Natural killer cell (primary cell): ENCODE measurements around the gene APLNR. TPM values are rescaled to one million over a fixed set of nuclear protein-coding genes. Genes with fewer than 3 reads are reported as not detected.
"Not testable (repeated sequence)": the region's sequence is repeated elsewhere in the genome, so short reads cannot be mapped to it uniquely, and the experiment has no call there.

Source experiments
- ATAC-seq, 3 donors: fragments of 150-1000 bp in 2 of 3; fragments of 200-7000 bp in 1 of 3; cut with Tn5 transposase; 1 replicate in 1 of 3; 2 replicates in 2 of 3; pipeline ENCODE4 v1.10.0; 2021; ENCODE audit warnings: mild to moderate bottlenecking in 2 of 3, moderate library complexity in 2 of 3
- DNase-seq, 2 donors: peaks; one replicate each; pipeline versions ENCODE4 v3.0.0 to v3.0.0-alpha.2; 2013 to 2021; ENCODE audit warnings: mixed read lengths in 1 of 2
- H3K27ac ChIP-seq: one replicate; pipeline ENCODE4 v1.5.1; 2013; ENCODE audit warnings: mild to moderate bottlenecking, low read length
- H3K27me3 ChIP-seq: one replicate; pipeline ENCODE4 v1.6.1; 2013; ENCODE audit warnings: low read length; ENCODE audit not compliant: control insufficient read depth, insufficient read depth
- H3K36me3 ChIP-seq: one replicate; pipeline ENCODE4 v1.6.1; 2013; ENCODE audit warnings: low read length; ENCODE audit not compliant: control insufficient read depth, insufficient read depth
- H3K4me1 ChIP-seq: one replicate; pipeline ENCODE4 v1.6.1; 2013; ENCODE audit warnings: low read length; ENCODE audit not compliant: control insufficient read depth, insufficient read depth
- H3K4me3 ChIP-seq: one replicate; pipeline ENCODE4 v1.5.1; 2013; ENCODE audit warnings: low read length
- H3K9me3 ChIP-seq: one replicate; pipeline ENCODE4 v1.6.1; 2013; ENCODE audit warnings: low read length; ENCODE audit not compliant: control insufficient read depth, insufficient read depth
- H3K27ac Mint-ChIP-seq, 2 donors: one replicate each; pipeline ENCODE4 v1.8.0; 2022; ENCODE audit warnings: mild to moderate bottlenecking in 2 of 2, mixed read lengths in 2 of 2, moderate library complexity in 1 of 2
- H3K27me3 Mint-ChIP-seq, 2 donors: one replicate each; pipeline ENCODE4 v1.8.0; 2022; ENCODE audit warnings: low read depth in 2 of 2, mixed read lengths in 2 of 2
- H3K36me3 Mint-ChIP-seq: one replicate; pipeline ENCODE4 v1.8.0; 2022; ENCODE audit warnings: mixed read lengths
- H3K4me1 Mint-ChIP-seq, 2 donors: one replicate each; pipeline ENCODE4 v1.8.0; 2022; ENCODE audit warnings: mixed read lengths in 2 of 2
- H3K4me3 Mint-ChIP-seq: one replicate; pipeline ENCODE4 v1.8.0; 2022; ENCODE audit warnings: mild to moderate bottlenecking, moderate library complexity, mixed read lengths
- H3K9me3 Mint-ChIP-seq, 2 donors: one replicate each; pipeline ENCODE4 v1.8.0; 2022; ENCODE audit warnings: mixed read lengths in 2 of 2
- WGBS: methylation state at CpG from one replicate; pipeline ENCODE4 v1.1.7; 2013; ENCODE audit warnings: missing lambda C conversion rate; ENCODE audit not compliant: insufficient coverage; 5-methylcytosine and 5-hydroxymethylcytosine counted together
- intact Hi-C: fragments of 100-400 bp; cut with micrococcal nuclease; formaldehyde crosslinking; loops from one replicate; pipeline ENCODE4 v1.14.2; 2022
- total RNA-seq, 4 donors: library from RNA; stranded (reverse); fragments of 120-200 nt in 1 of 4; gene quantifications; one replicate each; pipeline versions ENCODE4 v1.2.3 to v1.2.4, GENCODE V29; 2013 to 2022
- TF ChIP-seq, protein P1 (sequence below): fragments of 200-600 bp; IDR thresholded peaks from one replicate; pipeline ENCODE4 v1.8.0; 2022; ENCODE audit warnings: antibody characterized with exemption

APLNR gene
- under 1 TPM in 1 of 3 donors, not detected in 2; 0.07 TPM for total RNA-seq
- total RNA-seq (2013): not detected

- Mint-ChIP-seq H3K9me3 (no peaks in the 10 kb centered on the region), H3K27me3 (peaks cover 18 to 21% of the 10 kb centered on the region in 2 donors), H3K27ac (peak within 1 kb of the TSS; percentile 64 to 75), H3K36me3 (no peaks in the 10 kb centered on the region), H3K4me1 (peaks cover 26 to 43% of the 10 kb centered on the region in 2 donors), H3K4me3 (peak within 1 kb of the TSS; percentile 78)
- no peaks in the 10 kb centered on the region for H3K9me3 ChIP-seq
- H3K4me3 ChIP-seq: no peak within 1 kb of the TSS
- TF ChIP-seq, protein P1, sequence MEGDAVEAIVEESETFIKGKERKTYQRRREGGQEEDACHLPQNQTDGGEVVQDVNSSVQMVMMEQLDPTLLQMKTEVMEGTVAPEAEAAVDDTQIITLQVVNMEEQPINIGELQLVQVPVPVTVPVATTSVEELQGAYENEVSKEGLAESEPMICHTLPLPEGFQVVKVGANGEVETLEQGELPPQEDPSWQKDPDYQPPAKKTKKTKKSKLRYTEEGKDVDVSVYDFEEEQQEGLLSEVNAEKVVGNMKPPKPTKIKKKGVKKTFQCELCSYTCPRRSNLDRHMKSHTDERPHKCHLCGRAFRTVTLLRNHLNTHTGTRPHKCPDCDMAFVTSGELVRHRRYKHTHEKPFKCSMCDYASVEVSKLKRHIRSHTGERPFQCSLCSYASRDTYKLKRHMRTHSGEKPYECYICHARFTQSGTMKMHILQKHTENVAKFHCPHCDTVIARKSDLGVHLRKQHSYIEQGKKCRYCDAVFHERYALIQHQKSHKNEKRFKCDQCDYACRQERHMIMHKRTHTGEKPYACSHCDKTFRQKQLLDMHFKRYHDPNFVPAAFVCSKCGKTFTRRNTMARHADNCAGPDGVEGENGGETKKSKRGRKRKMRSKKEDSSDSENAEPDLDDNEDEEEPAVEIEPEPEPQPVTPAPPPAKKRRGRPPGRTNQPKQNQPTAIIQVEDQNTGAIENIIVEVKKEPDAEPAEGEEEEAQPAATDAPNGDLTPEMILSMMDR: no peak
- ATAC-seq (peak; percentile 40 to 79 (median 70)), DNase-seq (peak in 1 of 2 donors; percentile 16)
- 1% methylated on average over 5 of the region's 6 CpGs for WGBS
- peaks cover 17% of the 10 kb centered on the region for H3K4me1 ChIP-seq
- H3K27ac ChIP-seq: no peak within 1 kb of the TSS
- H3K36me3 ChIP-seq: no peaks in the 10 kb centered on the region
- no peaks in the 10 kb centered on the region for H3K27me3 ChIP-seq
- intact Hi-C loops: no loop called here
These were observed at the start of gene APLNR for GRCh38 chr11:57237204-57237681. TSS of gene APLNR (minus strand) at chr11:57237250. CDS start at chr11:57237004, 246 bp downstream.

DNA sequence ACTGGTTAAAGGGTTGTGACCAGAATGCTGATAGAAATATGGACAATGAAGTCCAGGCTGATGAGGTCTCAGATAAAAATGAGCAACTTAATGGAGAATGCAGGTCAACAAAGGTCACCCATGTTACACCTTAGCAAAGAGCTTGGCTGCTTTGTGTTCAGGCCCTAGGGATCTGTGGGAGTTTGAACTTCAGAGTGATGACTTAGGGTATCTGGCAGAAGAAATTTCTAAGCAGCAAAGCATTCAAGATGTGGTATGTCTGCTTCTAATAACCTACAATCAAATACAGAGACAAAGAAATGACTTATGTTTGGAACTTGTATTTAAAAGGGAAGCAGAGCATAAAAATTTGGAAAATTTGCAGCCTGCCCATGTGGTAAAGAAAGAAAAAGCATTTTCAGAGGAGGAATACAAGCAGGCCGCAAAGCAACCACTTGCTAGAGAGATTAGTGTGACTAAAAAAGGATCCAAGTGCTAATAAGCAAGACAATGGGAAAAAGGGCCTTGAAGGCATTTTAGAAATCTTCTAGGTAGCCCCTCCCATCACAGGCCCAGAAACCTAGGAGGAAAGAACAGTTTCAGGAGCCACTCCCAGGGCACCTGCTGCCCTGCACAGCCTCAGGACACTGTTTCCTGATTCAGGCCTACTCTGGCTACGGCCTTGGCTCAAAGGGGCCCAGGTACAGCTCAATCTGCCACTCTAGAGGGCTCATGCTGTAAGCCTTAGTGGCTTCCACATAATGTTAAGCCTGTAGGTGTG, 46.4 kb upstream of the APLNR start:
- TF ChIP-seq, protein P1: no peak
- no peak overlapping the region for H3K4me3 Mint-ChIP-seq

GRCh38 chr11:57281546-57281945, 44.5 kb upstream of the APLNR start:
- H3K27me3 Mint-ChIP-seq: peaks cover 13 to 27% of the 10 kb centered on the region in 2 donors
- ATAC-seq, H3K9me3 Mint-ChIP-seq, H3K36me3 Mint-ChIP-seq, H3K4me3 ChIP-seq, H3K4me1 ChIP-seq, DNase-seq, H3K27ac ChIP-seq, H3K4me1 Mint-ChIP-seq, H3K4me3 Mint-ChIP-seq, H3K9me3 ChIP-seq, H3K27ac Mint-ChIP-seq, intact Hi-C loops, H3K27me3 ChIP-seq, H3K36me3 ChIP-seq: not testable (repeated sequence)
- WGBS: 96% methylated on average over 6 of the region's 6 CpGs

More for the DNA sequence above, 46.4 kb upstream of the APLNR start:
- ATAC-seq (no peak), DNase-seq (no peak)
- Histone ChIP-seq H3K36me3 (no peaks in the 10 kb centered on the region), H3K4me1 (no peaks in the 10 kb centered on the region), H3K27me3 (no peaks in the 10 kb centered on the region), H3K27ac (no peak overlapping the region), H3K4me3 (no peak overlapping the region), H3K9me3 (no peaks in the 10 kb centered on the region)
- Mint-ChIP-seq H3K9me3 (no peaks in the 10 kb centered on the region), H3K27ac (no peak overlapping the region), H3K36me3 (no peaks in the 10 kb centered on the region), H3K27me3 (peaks cover 8 to 15% of the 10 kb centered on the region in 2 donors), H3K4me1 (no peaks in the 10 kb centered on the region)
- 79% methylated on average over 2 of the region's 2 CpGs for WGBS
- intact Hi-C loops: no loop called here

DNA sequence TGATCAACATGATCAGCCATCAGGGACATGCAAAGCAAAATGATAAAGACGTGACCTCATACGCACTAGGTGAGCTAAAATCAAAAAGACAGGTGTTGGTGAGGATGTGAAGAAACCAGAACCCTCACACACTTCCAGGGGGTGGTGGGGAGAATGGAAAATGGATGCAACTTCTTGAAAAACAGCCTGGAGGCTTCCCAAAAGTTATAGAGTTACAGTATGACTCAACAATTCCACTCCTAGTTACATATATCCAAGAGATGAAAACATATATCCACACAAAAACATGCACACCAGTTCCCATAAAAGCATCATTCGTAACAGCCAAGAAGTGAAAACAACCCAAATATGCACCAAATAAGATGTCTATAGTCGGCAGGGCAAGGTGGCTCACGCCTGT, 42.1 kb upstream of the APLNR start:
- TF ChIP-seq, protein P1: no peak
- H3K36me3 Mint-ChIP-seq: no peaks in the 10 kb centered on the region
- H3K4me3 Mint-ChIP-seq: no peak overlapping the region
- H3K9me3 Mint-ChIP-seq: no peaks in the 10 kb centered on the region
- Histone ChIP-seq H3K27me3 (no peaks in the 10 kb centered on the region), H3K36me3 (no peaks in the 10 kb centered on the region), H3K9me3 (no peaks in the 10 kb centered on the region), H3K4me3 (no peak overlapping the region), H3K27ac (no peak overlapping the region), H3K4me1 (no peaks in the 10 kb centered on the region)
- intact Hi-C loops: no loop called here
- ATAC-seq (no peak), DNase-seq (no peak)
- WGBS: 78% methylated on average over 3 of the region's 5 CpGs
- peaks cover 5% of the 10 kb centered on the region in 2 donors for H3K4me1 Mint-ChIP-seq
- peaks cover 12 to 18% of the 10 kb centered on the region in 2 donors for H3K27me3 Mint-ChIP-seq
- no peak overlapping the region for H3K27ac Mint-ChIP-seq
